ENCODE data around the gene TMPO.

- TF ChIP-seq POLR2AphosphoS5 (IDR thresholded peaks at IDR 0.05; ENCODE audit: low read depth): no peak
- no peak for TF ChIP-seq CTCF (conservative IDR thresholded peaks at IDR 0.05; ENCODE audit: low read depth in 2 of 2)
- TF ChIP-seq JUNB (IDR thresholded peaks at IDR 0.05; ENCODE audit: unreplicated experiment): no peak
- TF ChIP-seq REST (IDR thresholded peaks at IDR 0.05; ENCODE audit: unreplicated experiment): no peak
- no peak for TF ChIP-seq EZH2phosphoT487 (IDR thresholded peaks at IDR 0.05; ENCODE audit: unreplicated experiment)
- TF ChIP-seq STAT1 (IDR thresholded peaks at IDR 0.05; ENCODE audit: unreplicated experiment): no peak
- no peak for TF ChIP-seq ETS1 (IDR thresholded peaks at IDR 0.05)
- no peak for TF ChIP-seq EZH2 (IDR thresholded peaks at IDR 0.05; ENCODE audit: low read depth, unreplicated experiment)
- no peak for TF ChIP-seq ZNF114 (CRISPR knock-in tag; IDR thresholded peaks at IDR 0.05)
- no peak for TF ChIP-seq CREB1 (CRISPR knock-in tag; IDR thresholded peaks at IDR 0.05; ENCODE audit: low read depth)
- TF ChIP-seq ZNF331 (CRISPR knock-in tag; IDR thresholded peaks at IDR 0.05; ENCODE audit: low read depth): no peak
Measured at GRCh38 chr12:98489176-98489575, 26.2 kb upstream of the TMPO start.

All from GM23338 (cell line).